ENCODE results near the gene DCST2.

- TF ChIP-seq GABPA (IDR thresholded peaks at IDR 0.05; ENCODE audit: low read depth) (no peak), CTCF (IDR thresholded peaks at IDR 0.05; ENCODE audit: insufficient read depth, low read length) (peak; percentile 4)
Measured at GRCh38 chr1:154998201-154998780, 35.3 kb downstream of the DCST2 start.
